Thoracic aorta (tissue), 2 donors: ENCODE measurements around the gene RTL10. TPM values are rescaled to one million over a fixed set of nuclear protein-coding genes. Genes with fewer than 3 reads are reported as not detected.
A peak's percentile ranks its signal among the peaks of the same experiment; 100 is the strongest.

Experiments used
- ATAC-seq: fragments of 150-250 bp; one replicate; pipeline ENCODE4 v1.8.0; 2017; ENCODE audit warnings: low read depth; ENCODE audit not compliant: insufficient number of reproducible peaks, low FRiP score
- DNase-seq: peaks from one replicate; pipeline ENCODE4 v3.0.0-alpha.2; 2020; ENCODE audit warnings: low spot score
- H3K27ac ChIP-seq, 2 donors: fragments of 200-600 bp; sonication (generic); 1 replicate in 1 of 2; 2 replicates in 1 of 2; pipeline ENCODE4 v1.5.1; 2016; ENCODE audit warnings: mild to moderate bottlenecking in 2 of 2, moderate library complexity in 2 of 2
- H3K27me3 ChIP-seq: fragments of 200-600 bp; sonication (generic); replicated peaks from 2 replicates; pipeline ENCODE4 v1.6.0; 2016; ENCODE audit warnings: mild to moderate bottlenecking; ENCODE audit not compliant: insufficient read depth
- H3K36me3 ChIP-seq: fragments of 200-600 bp; sonication (generic); one replicate; pipeline ENCODE4 v1.5.1; 2016
- H3K4me1 ChIP-seq, 2 donors: fragments of 200-600 bp; sonication (generic); 1 replicate in 1 of 2; 2 replicates in 1 of 2; pipeline versions ENCODE4 v1.5.1 to v1.6.0; 2016; ENCODE audit warnings: low read depth in 2 of 2, mild to moderate bottlenecking in 1 of 2; ENCODE audit not compliant: control insufficient read depth in 1 of 2
- H3K4me3 ChIP-seq: fragments of 200-600 bp; sonication (generic); 2 replicates; pipeline ENCODE4 v1.5.1; 2016; ENCODE audit warnings: mild to moderate bottlenecking
- H3K9me3 ChIP-seq: fragments of 200-600 bp; sonication (generic); 2 replicates; pipeline ENCODE4 v1.5.1; 2016
- total RNA-seq, 2 donors: library from RNA; depleted of rRNA; stranded (reverse); fragments of >200 nt; gene quantifications; one replicate each; pipeline versions ENCODE4 v1.1.0 to v1.2.3, GENCODE V29; 2016
- TF ChIP-seq, protein P1 (sequence below): fragments of 200-600 bp; sonication (generic); IDR thresholded peaks from one replicate; pipeline ENCODE4 v1.5.1; 2019; ENCODE audit warnings: antibody characterized with exemption

RTL10 gene
- total RNA-seq, 2 donors from 2014 or later = 11.8 to 17.2 TPM

- peak; percentile 1 for DNase-seq
- Histone ChIP-seq H3K4me1 (peaks cover 15 to 29% of the 10 kb centered on the region in 2 donors), H3K27ac (no peak overlapping the region), H3K36me3 (no peaks in the 10 kb centered on the region), H3K9me3 (no peaks in the 10 kb centered on the region), H3K27me3 (no peaks in the 10 kb centered on the region), H3K4me3 (no peak overlapping the region)
- no peak for ATAC-seq
- TF ChIP-seq, protein P1, sequence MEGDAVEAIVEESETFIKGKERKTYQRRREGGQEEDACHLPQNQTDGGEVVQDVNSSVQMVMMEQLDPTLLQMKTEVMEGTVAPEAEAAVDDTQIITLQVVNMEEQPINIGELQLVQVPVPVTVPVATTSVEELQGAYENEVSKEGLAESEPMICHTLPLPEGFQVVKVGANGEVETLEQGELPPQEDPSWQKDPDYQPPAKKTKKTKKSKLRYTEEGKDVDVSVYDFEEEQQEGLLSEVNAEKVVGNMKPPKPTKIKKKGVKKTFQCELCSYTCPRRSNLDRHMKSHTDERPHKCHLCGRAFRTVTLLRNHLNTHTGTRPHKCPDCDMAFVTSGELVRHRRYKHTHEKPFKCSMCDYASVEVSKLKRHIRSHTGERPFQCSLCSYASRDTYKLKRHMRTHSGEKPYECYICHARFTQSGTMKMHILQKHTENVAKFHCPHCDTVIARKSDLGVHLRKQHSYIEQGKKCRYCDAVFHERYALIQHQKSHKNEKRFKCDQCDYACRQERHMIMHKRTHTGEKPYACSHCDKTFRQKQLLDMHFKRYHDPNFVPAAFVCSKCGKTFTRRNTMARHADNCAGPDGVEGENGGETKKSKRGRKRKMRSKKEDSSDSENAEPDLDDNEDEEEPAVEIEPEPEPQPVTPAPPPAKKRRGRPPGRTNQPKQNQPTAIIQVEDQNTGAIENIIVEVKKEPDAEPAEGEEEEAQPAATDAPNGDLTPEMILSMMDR = no peak
Measured at GRCh38 chr22:19871845-19872778, 17.4 kb upstream of the RTL10 start.

- Histone ChIP-seq H3K27me3 (no peaks in the 10 kb centered on the region), H3K9me3 (no peaks in the 10 kb centered on the region), H3K4me3 (no peak overlapping the region), H3K27ac (no peak overlapping the region), H3K36me3 (no peaks in the 10 kb centered on the region), H3K4me1 (peaks cover 12 to 21% of the 10 kb centered on the region in 2 donors)
- TF ChIP-seq, protein P1 = no peak
- no peak for ATAC-seq
- no peak for DNase-seq
Measured at GRCh38 chr22:19871023-19871844, 16.6 kb upstream of the RTL10 start.

DNA sequence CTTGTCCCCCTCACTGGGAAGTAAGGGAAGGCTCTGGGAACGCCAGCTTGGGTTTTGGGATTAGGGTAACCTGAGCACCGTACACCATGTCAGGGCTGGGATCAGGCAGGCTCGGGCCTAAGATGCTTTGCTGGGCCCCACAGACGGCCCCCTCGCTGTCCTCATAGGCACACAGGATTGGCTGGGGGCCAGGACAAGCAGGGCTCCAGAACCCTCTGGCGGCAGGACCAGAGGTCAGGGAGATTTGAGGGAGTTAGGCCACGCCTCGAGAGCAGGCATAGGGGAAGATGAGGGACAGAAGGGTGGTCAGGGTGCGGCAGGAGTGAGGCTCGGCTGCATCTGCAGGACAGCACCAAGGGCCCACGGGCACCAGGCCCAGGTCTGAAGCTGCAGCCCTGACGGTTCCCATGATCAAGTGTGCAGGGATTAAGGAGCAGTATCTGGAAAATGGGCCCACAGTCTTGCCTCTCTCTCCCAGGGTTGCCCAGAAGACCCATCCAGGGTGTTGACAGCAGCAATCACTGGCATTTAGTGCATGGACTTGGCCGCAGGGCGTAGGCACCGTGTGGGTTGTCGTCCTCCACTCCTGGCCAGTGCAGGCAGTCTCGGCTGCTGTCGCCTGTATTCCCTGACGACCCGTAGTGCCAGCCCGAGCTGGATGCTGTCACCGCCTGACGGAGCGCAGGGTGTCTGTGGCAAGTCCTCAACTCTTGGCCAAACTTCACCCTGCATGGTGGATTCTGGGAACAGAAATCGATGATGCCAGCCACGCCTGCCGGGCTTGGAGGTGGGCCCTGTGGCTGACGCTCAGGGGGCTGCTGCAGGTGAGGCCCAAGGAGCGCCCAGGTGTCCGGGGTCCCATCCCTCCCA is 15.7 kb upstream of the RTL10 start:
- no peak for ATAC-seq
- H3K4me3 ChIP-seq = no peak overlapping the region

DNA sequence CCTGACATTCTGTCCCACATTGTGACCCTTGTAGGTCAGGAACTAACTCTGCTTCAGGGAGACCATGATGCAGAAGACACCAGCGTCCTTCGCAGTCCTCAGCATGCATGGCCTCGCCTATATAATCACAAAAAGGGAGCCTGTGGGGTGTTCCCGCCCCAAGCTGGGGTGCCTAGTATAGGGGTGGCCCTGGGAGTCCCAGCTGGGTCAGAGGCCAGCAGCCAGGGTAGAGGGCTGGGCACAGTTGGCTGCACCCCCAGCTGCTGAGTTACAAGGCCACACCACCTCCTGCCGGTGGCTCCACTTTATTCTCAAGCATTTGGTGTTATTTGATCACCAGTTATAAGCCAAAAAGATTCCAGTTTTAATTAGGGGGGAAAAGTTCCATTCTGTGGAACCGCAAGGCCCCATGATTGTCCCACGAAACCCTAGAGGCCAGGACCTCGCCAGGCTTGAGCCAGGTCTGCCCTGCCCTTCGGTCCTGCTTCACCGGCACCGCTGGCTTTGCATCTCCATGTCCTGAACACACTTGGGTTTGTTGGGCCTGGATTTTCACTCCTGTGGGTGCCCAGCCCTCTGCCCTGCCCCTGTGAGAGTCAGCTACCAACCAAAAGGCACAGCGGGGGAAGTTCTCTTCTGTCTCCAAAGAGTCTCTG is 15.0 kb upstream of the RTL10 start:
- Histone ChIP-seq H3K4me1 (peaks cover under 1 to 5% of the 10 kb centered on the region in 2 donors), H3K36me3 (no peaks in the 10 kb centered on the region), H3K4me3 (no peak overlapping the region), H3K27me3 (no peaks in the 10 kb centered on the region), H3K9me3 (no peaks in the 10 kb centered on the region), H3K27ac (no peak overlapping the region)
- no peak for ATAC-seq
- DNase-seq = no peak
- TF ChIP-seq, protein P1 = no peak

More for the DNA sequence above, 15.7 kb upstream of the RTL10 start:
- DNase-seq = no peak
- Histone ChIP-seq H3K36me3 (no peaks in the 10 kb centered on the region), H3K4me1 (peaks cover 6 to 13% of the 10 kb centered on the region in 2 donors), H3K9me3 (no peaks in the 10 kb centered on the region), H3K27ac (no peak overlapping the region), H3K27me3 (no peaks in the 10 kb centered on the region)
- TF ChIP-seq, protein P1 = no peak
